Measurements from ENCODE around the gene CDK5RAP3. TPM values are rescaled to one million over a fixed set of nuclear protein-coding genes. Genes with fewer than 3 reads are reported as not detected.

The CDK5RAP3 gene
- total RNA-seq (2022; extraction: Qiagen RNA extraction), result 101 to 121 TPM (median 105 TPM) in 5 replicates

GRCh38 chr17:47970725-47971499 lies at the start of gene CDK5RAP3:
Gene CDK5RAP3, plus strand, starts transcription at chr17:47971113. Its CDS starts 34 bp downstream, at chr17:47971147.

DNA sequence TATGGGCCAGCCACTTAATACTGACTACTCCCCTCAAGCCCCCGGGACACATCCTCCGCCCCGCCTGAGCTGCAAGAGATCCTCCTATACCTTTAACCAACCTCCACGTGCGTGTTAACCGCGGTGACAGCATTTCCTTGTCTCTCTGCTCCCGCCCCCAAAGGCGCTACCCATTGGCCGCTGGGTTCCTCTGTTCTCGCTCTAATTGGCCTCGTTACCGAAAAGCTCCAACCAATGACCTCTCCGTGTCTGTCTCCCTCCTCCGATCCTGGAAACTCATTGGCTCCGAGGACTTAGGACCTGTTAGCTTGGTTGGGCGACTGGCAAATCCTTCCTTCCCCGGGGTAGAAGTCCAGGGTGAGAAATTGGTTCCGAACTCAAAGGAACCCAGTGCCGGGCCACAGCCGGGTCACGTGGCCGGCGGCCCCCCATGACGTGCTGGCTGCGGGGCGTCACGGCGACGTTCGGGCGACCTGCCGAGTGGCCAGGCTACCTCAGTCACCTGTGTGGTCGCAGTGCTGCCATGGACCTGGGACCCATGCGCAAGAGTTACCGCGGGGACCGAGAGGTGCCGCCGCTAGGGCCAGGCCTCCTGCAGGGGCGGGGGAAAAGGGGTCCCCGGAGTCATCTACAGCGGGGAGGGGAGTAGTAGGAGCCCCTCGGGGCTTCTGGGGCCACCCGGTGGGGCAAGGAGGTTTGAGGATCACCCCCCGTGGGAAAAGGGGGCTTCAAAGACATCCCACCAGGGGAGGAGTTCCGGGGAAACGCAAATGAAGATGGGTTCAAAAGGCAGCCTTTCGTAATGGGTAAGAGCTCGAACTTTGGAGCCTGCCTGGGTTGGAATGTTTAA lies 29.4 kb upstream of the CDK5RAP3 start, which contains the start of gene PNPO:
TSS of gene PNPO (plus strand) at position 326 of the 850 bp plus-strand sequence. CDS start at position 431, 105 bp downstream.

GRCh38 chr17:47957591-47958490 lies 13.1 kb upstream of the CDK5RAP3 start, which contains the start of gene PRR15L:
Gene PRR15L, minus strand, starts transcription at chr17:47957883. Its CDS starts 4,649 bp downstream, at chr17:47953234.

Other genes starting within 250 kb of the CDK5RAP3 start
- 0.04 to 0.15 TPM (median 0.09 TPM) in 5 replicates for gene TBX21, start 237.9 kb upstream of the CDK5RAP3 start, total RNA-seq (2022; extraction: Qiagen RNA extraction)
- gene OSBPL7, start 149.3 kb upstream of the CDK5RAP3 start, total RNA-seq (2022; extraction: Qiagen RNA extraction), result 7.8 to 12.0 TPM (median 11.4 TPM) in 5 replicates
- 91.8 to 103 TPM (median 93.0 TPM) in 5 replicates for gene MRPL10, start 139.6 kb upstream of the CDK5RAP3 start, total RNA-seq (2022; extraction: Qiagen RNA extraction)
- gene LRRC46, start 139.4 kb upstream of the CDK5RAP3 start, total RNA-seq (2022; extraction: Qiagen RNA extraction), result 2.7 to 4.0 TPM (median 3.5 TPM) in 5 replicates
- gene SCRN2, start 129.8 kb upstream of the CDK5RAP3 start, total RNA-seq (2022; extraction: Qiagen RNA extraction), result 28.6 to 41.2 TPM (median 40.4 TPM) in 5 replicates
- gene SP6, start 120.0 kb upstream of the CDK5RAP3 start, total RNA-seq (2022; extraction: Qiagen RNA extraction), result 2.2 to 3.4 TPM (median 2.8 TPM) in 5 replicates
- 14.9 to 20.1 TPM (median 17.4 TPM) in 5 replicates for gene SP2, start 74.9 kb upstream of the CDK5RAP3 start, total RNA-seq (2022; extraction: Qiagen RNA extraction)
- 20.0 to 24.1 TPM (median 20.7 TPM) in 5 replicates for gene PNPO, start 29.5 kb upstream of the CDK5RAP3 start, total RNA-seq (2022; extraction: Qiagen RNA extraction)
- 0.39 to 0.75 TPM (median 0.54 TPM) in 5 replicates for gene PRR15L, start 13.2 kb upstream of the CDK5RAP3 start, total RNA-seq (2022; extraction: Qiagen RNA extraction)
- 11.2 to 19.9 TPM (median 16.7 TPM) in 5 replicates for gene COPZ2, start 66.7 kb downstream of the CDK5RAP3 start, total RNA-seq (2022; extraction: Qiagen RNA extraction)
- 98.3 to 121 TPM (median 115 TPM) in 5 replicates for gene NFE2L1, start 77.2 kb downstream of the CDK5RAP3 start, total RNA-seq (2022; extraction: Qiagen RNA extraction)
- 79.8 to 120 TPM (median 87.3 TPM) in 5 replicates for gene CBX1, start 130.4 kb downstream of the CDK5RAP3 start, total RNA-seq (2022; extraction: Qiagen RNA extraction)
- gene SNX11, start 136.7 kb downstream of the CDK5RAP3 start, total RNA-seq (2022; extraction: Qiagen RNA extraction), result 26.5 to 28.8 TPM (median 28.0 TPM) in 5 replicates